DND-41 (cell line): ENCODE results near the gene TRIM33.

ENCODE experiments used
- ATAC-seq: fragments of 200-7000 bp; cut with Tn5 transposase; 3 replicates; pipeline ENCODE4 v1.9.1; 2021; ENCODE audit warnings: low read depth; ENCODE audit not compliant: insufficient read depth
- DNase-seq: peaks from one replicate; pipeline ENCODE4 v3.0.0-alpha.2; 2020
- H2AFZ ChIP-seq: 2 replicates; pipeline ENCODE4 v1.6.0; 2012; ENCODE audit warnings: low read depth, low read length
- H3K27ac ChIP-seq: 2 replicates; pipeline ENCODE4 v1.5.1; 2012; ENCODE audit warnings: low read length, inconsistent platforms
- H3K27me3 ChIP-seq: fragments of 200-600 bp; sonication (generic); 2 replicates; pipeline ENCODE4 v1.6.0; 2012; ENCODE audit warnings: low read length, mild to moderate bottlenecking, inconsistent platforms; ENCODE audit not compliant: insufficient read depth, poor library complexity
- H3K36me3 ChIP-seq: 2 replicates; pipeline ENCODE4 v1.5.1; 2012; ENCODE audit warnings: low read length, inconsistent platforms; ENCODE audit not compliant: insufficient read depth
- H3K4me1 ChIP-seq: 2 replicates; pipeline ENCODE4 v1.5.1; 2012; ENCODE audit warnings: mild to moderate bottlenecking, low read length; ENCODE audit not compliant: insufficient read depth
- H3K4me2 ChIP-seq: 2 replicates; pipeline ENCODE4 v1.6.0; 2012; ENCODE audit warnings: mild to moderate bottlenecking, moderate library complexity, low read length, inconsistent platforms; ENCODE audit not compliant: insufficient read depth
- H3K4me3 ChIP-seq, 2 experiments: fragments of 200-600 bp in 1 of 2; shearing (Covaris generic) in 1 of 2; 2 replicates each; pipeline ENCODE4 v1.5.1; 2012 to 2016; ENCODE audit warnings: inconsistent platforms in 2 of 2, low read length in 2 of 2, mild to moderate bottlenecking in 2 of 2, low read depth in 1 of 2, moderate library complexity in 1 of 2
- H3K79me2 ChIP-seq: 2 replicates; pipeline ENCODE4 v1.6.0; 2012; ENCODE audit warnings: low read length, inconsistent platforms; ENCODE audit not compliant: insufficient read depth
- H3K9ac ChIP-seq: 2 replicates; pipeline ENCODE4 v1.6.0; 2012; ENCODE audit warnings: low read depth, mild to moderate bottlenecking, inconsistent platforms, low read length, moderate library complexity
- H3K9me3 ChIP-seq: 2 replicates; pipeline ENCODE4 v1.5.1; 2012; ENCODE audit warnings: low read length, moderate library complexity, mild to moderate bottlenecking, inconsistent platforms; ENCODE audit not compliant: insufficient read depth, severe bottlenecking
- H4K20me1 ChIP-seq: 2 replicates; pipeline ENCODE4 v1.6.0; 2012; ENCODE audit warnings: low read length; ENCODE audit not compliant: insufficient read depth
- EZH2 ChIP-seq: IDR thresholded peaks from 3 replicates; pipeline ENCODE4 v1.6.1; 2012; ENCODE audit warnings: borderline replicate concordance, low read depth, mild to moderate bottlenecking, moderate library complexity, low read length, inconsistent platforms; ENCODE audit not compliant: severe bottlenecking
- TF ChIP-seq, protein P1 (sequence below): IDR thresholded peaks from 2 replicates; pipeline ENCODE4 v1.5.1; 2012; ENCODE audit warnings: borderline replicate concordance, low read length, moderate library complexity, mild to moderate bottlenecking; ENCODE audit not compliant: poor library complexity, severe bottlenecking; ENCODE audit errors: extremely low read depth

TRIM33 gene

DNA sequence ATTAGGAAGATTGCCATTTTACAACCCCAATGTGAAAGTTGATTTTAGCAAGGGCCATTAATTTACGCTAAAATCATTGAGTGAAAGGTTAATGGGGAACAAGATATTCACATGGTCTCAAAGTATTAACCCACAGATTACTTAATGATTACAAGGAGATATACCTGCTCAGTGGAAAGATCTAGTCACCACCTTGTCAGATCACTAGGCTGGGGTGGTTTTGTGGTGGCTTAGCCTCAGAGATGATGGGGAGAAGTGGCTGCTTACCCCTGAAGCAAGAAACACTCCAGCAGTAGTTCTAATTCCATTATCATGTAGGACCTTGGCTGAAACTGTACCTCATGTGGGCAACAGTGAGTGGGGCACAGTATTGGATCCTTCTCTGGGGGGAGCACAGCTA is 20.1 kb upstream of the TRIM33 start:
- Histone ChIP-seq H3K4me2 (no peak overlapping the region), H3K27me3 (no peaks in the 10 kb centered on the region), H3K9ac (no peak overlapping the region), H3K36me3 (no peaks in the 10 kb centered on the region), H3K9me3 (no peaks in the 10 kb centered on the region), H4K20me1 (no peaks in the 10 kb centered on the region), H3K4me3 (no peak overlapping the region), H3K27ac (no peak overlapping the region), H2AFZ (no peak overlapping the region), H3K4me1 (no peaks in the 10 kb centered on the region), H3K79me2 (no peaks in the 10 kb centered on the region)
- ATAC-seq: no peak
- no peak for DNase-seq
- TF ChIP-seq, protein P1, sequence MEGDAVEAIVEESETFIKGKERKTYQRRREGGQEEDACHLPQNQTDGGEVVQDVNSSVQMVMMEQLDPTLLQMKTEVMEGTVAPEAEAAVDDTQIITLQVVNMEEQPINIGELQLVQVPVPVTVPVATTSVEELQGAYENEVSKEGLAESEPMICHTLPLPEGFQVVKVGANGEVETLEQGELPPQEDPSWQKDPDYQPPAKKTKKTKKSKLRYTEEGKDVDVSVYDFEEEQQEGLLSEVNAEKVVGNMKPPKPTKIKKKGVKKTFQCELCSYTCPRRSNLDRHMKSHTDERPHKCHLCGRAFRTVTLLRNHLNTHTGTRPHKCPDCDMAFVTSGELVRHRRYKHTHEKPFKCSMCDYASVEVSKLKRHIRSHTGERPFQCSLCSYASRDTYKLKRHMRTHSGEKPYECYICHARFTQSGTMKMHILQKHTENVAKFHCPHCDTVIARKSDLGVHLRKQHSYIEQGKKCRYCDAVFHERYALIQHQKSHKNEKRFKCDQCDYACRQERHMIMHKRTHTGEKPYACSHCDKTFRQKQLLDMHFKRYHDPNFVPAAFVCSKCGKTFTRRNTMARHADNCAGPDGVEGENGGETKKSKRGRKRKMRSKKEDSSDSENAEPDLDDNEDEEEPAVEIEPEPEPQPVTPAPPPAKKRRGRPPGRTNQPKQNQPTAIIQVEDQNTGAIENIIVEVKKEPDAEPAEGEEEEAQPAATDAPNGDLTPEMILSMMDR: no peak
- TF ChIP-seq EZH2: no peak

DNA sequence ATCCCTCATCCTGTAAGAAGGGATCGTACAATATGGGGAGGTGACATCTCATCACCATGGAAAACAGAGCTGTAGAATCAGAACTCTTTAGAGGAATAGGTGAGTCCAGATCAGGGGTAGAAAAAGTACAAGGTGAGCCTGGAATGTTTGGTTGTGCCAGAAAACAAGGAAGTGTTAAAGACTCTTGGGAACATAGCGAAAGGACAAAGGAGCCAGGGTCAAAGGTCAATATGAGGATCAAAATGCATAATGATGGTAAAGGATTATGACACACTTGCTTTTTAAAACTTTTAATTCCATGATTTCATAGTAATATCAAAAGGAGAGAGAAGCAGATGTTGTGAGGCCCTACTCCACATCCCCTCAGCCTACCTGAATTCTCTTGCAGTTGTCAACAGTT is 19.2 kb upstream of the TRIM33 start:
- no peak overlapping the region for H3K9ac ChIP-seq
- H3K27ac ChIP-seq: no peak overlapping the region
- H3K4me3 ChIP-seq: no peak overlapping the region
- no peak for TF ChIP-seq EZH2
- TF ChIP-seq, protein P1: no peak
- no peak for DNase-seq
- H3K79me2 ChIP-seq: no peaks in the 10 kb centered on the region
- no peaks in the 10 kb centered on the region for H3K9me3 ChIP-seq
- H3K4me2 ChIP-seq: no peak overlapping the region
- H2AFZ ChIP-seq: no peak overlapping the region
- no peaks in the 10 kb centered on the region for H3K36me3 ChIP-seq
- no peaks in the 10 kb centered on the region for H3K4me1 ChIP-seq
- ATAC-seq: no peak
- no peaks in the 10 kb centered on the region for H4K20me1 ChIP-seq
- no peaks in the 10 kb centered on the region for H3K27me3 ChIP-seq

- Histone ChIP-seq H3K4me2 (no peak overlapping the region), H3K79me2 (no peaks in the 10 kb centered on the region), H3K9ac (no peak overlapping the region), H4K20me1 (no peaks in the 10 kb centered on the region), H3K9me3 (no peaks in the 10 kb centered on the region), H3K4me3 (no peak overlapping the region), H3K27ac (no peak overlapping the region), H3K4me1 (no peaks in the 10 kb centered on the region), H2AFZ (peak overlapping the region; percentile 12; the same call in 1 of the 2 replicates), H3K27me3 (no peaks in the 10 kb centered on the region), H3K36me3 (no peaks in the 10 kb centered on the region)
- no peak for TF ChIP-seq EZH2
- TF ChIP-seq, protein P1: no peak
- ATAC-seq: no peak; the same call in 2 of the 3 replicates
- DNase-seq: no peak
These were observed 13.9 kb upstream of the TRIM33 start for GRCh38 chr1:114524944-114525343.

GRCh38 chr1:114522264-114522575 is 11.2 kb upstream of the TRIM33 start:
- H3K4me3 ChIP-seq: no peak overlapping the region
- no peaks in the 10 kb centered on the region for H3K36me3 ChIP-seq
- no peak overlapping the region for H2AFZ ChIP-seq
- no peak for ATAC-seq
- no peaks in the 10 kb centered on the region for H4K20me1 ChIP-seq
- H3K4me1 ChIP-seq: no peaks in the 10 kb centered on the region
- H3K27me3 ChIP-seq: no peaks in the 10 kb centered on the region
- no peak for DNase-seq
- H3K9ac ChIP-seq: no peak overlapping the region
- H3K4me2 ChIP-seq: no peak overlapping the region
- H3K9me3 ChIP-seq: no peaks in the 10 kb centered on the region
- H3K27ac ChIP-seq: no peak overlapping the region
- TF ChIP-seq, protein P1: no peak
- no peak for TF ChIP-seq EZH2
- no peaks in the 10 kb centered on the region for H3K79me2 ChIP-seq
